GM12878 (cell line): ENCODE measurements around the gene SLC35A2. TPM values are rescaled to one million over a fixed set of nuclear protein-coding genes. Genes with fewer than 3 reads are reported as not detected.

ENCODE experiments used
- ATAC-seq: fragments of 200-7000 bp; cut with Tn5 transposase; 3 replicates; pipeline ENCODE4 v1.9.1; 2020; ENCODE audit warnings: mild to moderate bottlenecking, moderate library complexity
- BruUV-seq: library from RNA; stranded (reverse); fragments of 400-500 nt; replicated peaks from 2 replicates; lab custom pipeline; 2021; lab: Mats Ljungman, UMichigan
- CTCF ChIA-PET: fragments of 300-600 bp; sonication (Branson Sonifier 250); formaldehyde crosslinking; extraction: SDS; loops from one replicate; lab custom pipeline; 2021; ENCODE audit warnings: inconsistent platforms; lab: Yijun Ruan, JAX
- POLR2A ChIA-PET: fragments of 350-600 bp; formaldehyde crosslinking; extraction: SDS; loops from one replicate; lab custom pipeline; 2021; ENCODE audit warnings: inconsistent platforms; lab: Charles Lee
- RAD21 ChIA-PET: fragments of 300-600 bp; sonication (Branson Sonifier 250); formaldehyde crosslinking; loops from one replicate; lab custom pipeline; 2023; ENCODE audit warnings: antibody characterized with exemption; ENCODE audit not compliant: unreplicated experiment; lab: Charles Lee
- SMC1A ChIA-PET: fragments of 300-600 bp; sonication (Branson Sonifier 250); formaldehyde crosslinking; loops from one replicate; lab custom pipeline; 2023; ENCODE audit not compliant: unreplicated experiment, uncharacterized antibody; lab: Charles Lee
- DNase-seq: peaks from one replicate; pipeline ENCODE4 v3.0.0-alpha.2; 2011; ENCODE audit warnings: low read depth, low spot score
- FAIRE-seq: peaks from 3 replicates; lab custom pipeline; 2011; peaks lifted over from hg19 to GRCh38; lab: Jason Lieb, UNC
- H2AFZ ChIP-seq: 2 replicates; pipeline ENCODE4 v1.6.0; 2011; ENCODE audit warnings: low read depth, low read length, control low read depth; ENCODE audit not compliant: control insufficient read depth
- H3K27ac ChIP-seq: 2 replicates; pipeline ENCODE4 v1.5.1; 2011; ENCODE audit warnings: control low read depth; ENCODE audit not compliant: control insufficient read depth, insufficient read depth
- H3K27me3 ChIP-seq, 2 experiments: replicated peaks in 1 of 2; 2 replicates each; pipeline versions ENCODE4 v1.6.0 to v1.6.1; 2011; ENCODE audit warnings: low read length in 1 of 2; ENCODE audit not compliant: control insufficient read depth in 2 of 2, insufficient read depth in 2 of 2
- H3K36me3 ChIP-seq, 2 experiments: 2 replicates each; pipeline ENCODE4 v1.5.1; 2011; ENCODE audit warnings: low read length in 1 of 2; ENCODE audit not compliant: control insufficient read depth in 2 of 2, insufficient read depth in 2 of 2
- H3K4me1 ChIP-seq: 2 replicates; pipeline ENCODE4 v1.6.1; 2011; ENCODE audit warnings: mild to moderate bottlenecking, low read length, moderate library complexity, mixed read lengths; ENCODE audit not compliant: control insufficient read depth, insufficient read depth
- H3K4me2 ChIP-seq: 2 replicates; pipeline ENCODE4 v1.6.0; 2011; ENCODE audit warnings: control low read depth; ENCODE audit not compliant: control insufficient read depth, insufficient read depth
- H3K4me3 ChIP-seq: fragments of 200-600 bp; sonication (generic); 2 replicates; pipeline ENCODE4 v1.5.1; 2016
- H3K79me2 ChIP-seq: 2 replicates; pipeline ENCODE4 v1.6.0; 2011; ENCODE audit warnings: low read length; ENCODE audit not compliant: control insufficient read depth, insufficient read depth
- H3K9ac ChIP-seq: 2 replicates; pipeline ENCODE4 v1.8.0; 2011; ENCODE audit warnings: low read length, control low read depth, mixed read lengths; ENCODE audit not compliant: control insufficient read depth, insufficient read depth
- H3K9me3 ChIP-seq: replicated peaks from 3 replicates; pipeline ENCODE4 v1.5.1; 2011; ENCODE audit warnings: mild to moderate bottlenecking, low read length; ENCODE audit not compliant: control insufficient read depth, insufficient read depth
- H4K20me1 ChIP-seq: 2 replicates; pipeline ENCODE4 v1.6.0; 2011; ENCODE audit not compliant: control insufficient read depth, insufficient read depth
- ASH2L ChIP-seq: fragments of 300-600, 200-600 bp; sonication (generic); IDR thresholded peaks from 2 replicates; pipeline ENCODE4 v1.6.1; 2017; ENCODE audit warnings: low read depth, mild to moderate bottlenecking, borderline replicate concordance
- IRF4 ChIP-seq: IDR thresholded peaks from 2 replicates; pipeline ENCODE4 v1.6.1; 2011; ENCODE audit warnings: low read depth, low read length
- JUNB ChIP-seq: IDR thresholded peaks from 2 replicates; pipeline ENCODE4 v1.6.1; 2016; ENCODE audit warnings: antibody characterized with exemption, mild to moderate bottlenecking
- MXI1 ChIP-seq: fragments of 150-350 bp; IDR thresholded peaks from 2 replicates; pipeline ENCODE4 v1.6.1; 2011; ENCODE audit warnings: low read depth, mild to moderate bottlenecking, inconsistent platforms, low read length, improper control_type of control experiment
- NFIC ChIP-seq: IDR thresholded peaks from 2 replicates; pipeline ENCODE4 v1.6.1; 2012; ENCODE audit warnings: low read depth, mild to moderate bottlenecking, inconsistent platforms, low read length, moderate library complexity
- PML ChIP-seq: IDR thresholded peaks from 2 replicates; pipeline ENCODE4 v1.6.1; 2012; ENCODE audit warnings: low read length, inconsistent platforms
- TAF1 ChIP-seq: IDR thresholded peaks from 2 replicates; pipeline ENCODE4 v1.6.1; 2011; ENCODE audit warnings: mild to moderate bottlenecking, low read depth, low read length, borderline replicate concordance
- ZNF384 ChIP-seq: IDR thresholded peaks from 2 replicates; pipeline ENCODE4 v1.6.1; 2012; ENCODE audit warnings: low read depth, mild to moderate bottlenecking, low read length, improper control_type of control experiment, borderline replicate concordance
- WGBS: methylation state at CpG from one replicate; pipeline ENCODE4 v1.1.6; 2016; ENCODE audit warnings: low lambda C conversion rate; ENCODE audit not compliant: insufficient replicate concordance, insufficient coverage; ENCODE audit errors: missing lambda C conversion rate; 5-methylcytosine and 5-hydroxymethylcytosine counted together
- in situ Hi-C: fragments of 300-500 bp; cut with MboI; formaldehyde crosslinking; loops from 9 replicates; pipeline ENCODE4 v1.14.3; 2018; ENCODE audit warnings: mixed read lengths
- intact Hi-C: fragments of 100-400 bp; cut with micrococcal nuclease; formaldehyde crosslinking; loops from one replicate; pipeline ENCODE4 v1.14.2; 2022; ENCODE audit not compliant: unreplicated experiment
- polyA plus RNA-seq, 11 experiments: library from polyadenylated mRNA; depleted of rRNA in 4 of 11; unstranded in 6 of 11; stranded (reverse) in 5 of 11; fragments of >200 nt; fragmentation: Nextera tagmentation in 4 of 11; fragmentation: Illumina TruSeq in 1 of 11; extraction: Ambion mirVana in 4 of 11; extraction: Trizol in 1 of 11; gene quantifications; 1 replicate in 1 of 11; 2 replicates in 10 of 11; pipeline versions ENCODE4 v1.2.1 to v1.2.3, GENCODE V29; 2011 to 2016; ENCODE audit warnings: inconsistent platforms in 2 of 11, missing spikeins in 2 of 11, low read depth in 1 of 11
- total RNA-seq, 4 experiments: library from RNA; depleted of rRNA in 3 of 4; stranded (reverse); fragments of >200 nt in 3 of 4; fragmentation: Illumina TruSeq in 1 of 4; extraction: Trizol in 1 of 4; gene quantifications; 2 replicates each; pipeline versions ENCODE4 v1.2.1 to v1.2.3, GENCODE V29; 2013 to 2021
- TF ChIP-seq, protein P1 (sequence below): fragments of 450-650 bp; formaldehyde crosslinking; IDR thresholded peaks from 2 replicates; pipeline ENCODE4 v1.4.0; 2022; ENCODE audit warnings: mild to moderate bottlenecking, moderate library complexity

Gene SLC35A2
- total and polyA plus RNA-seq, 10 of the 15 experiments (the other 5 are each of a cell fraction or from before 2014, with no cell fraction given) = 2.1 to 27.4 (median 14.9) TPM

DNA sequence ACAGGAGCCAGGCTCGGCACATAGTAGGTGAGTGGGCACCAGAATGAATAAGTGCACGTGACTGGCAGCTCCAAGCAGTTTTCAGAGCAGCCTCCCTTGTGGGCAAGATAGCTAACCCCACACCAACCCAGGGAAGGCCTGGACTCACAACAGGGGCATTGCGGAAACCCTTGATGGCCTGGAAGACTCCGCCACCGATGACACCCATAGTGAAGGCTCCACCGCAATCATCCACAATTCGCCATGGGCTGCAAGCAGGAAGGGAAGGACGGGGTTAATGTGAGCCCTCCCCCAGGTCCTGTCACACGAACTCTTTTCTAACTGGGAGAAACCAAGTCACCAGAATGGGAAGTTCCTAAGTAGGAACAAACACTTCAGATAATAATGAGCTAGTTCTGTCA is 14.8 kb downstream of the SLC35A2 start (continued):
- TF ChIP-seq, protein P1, sequence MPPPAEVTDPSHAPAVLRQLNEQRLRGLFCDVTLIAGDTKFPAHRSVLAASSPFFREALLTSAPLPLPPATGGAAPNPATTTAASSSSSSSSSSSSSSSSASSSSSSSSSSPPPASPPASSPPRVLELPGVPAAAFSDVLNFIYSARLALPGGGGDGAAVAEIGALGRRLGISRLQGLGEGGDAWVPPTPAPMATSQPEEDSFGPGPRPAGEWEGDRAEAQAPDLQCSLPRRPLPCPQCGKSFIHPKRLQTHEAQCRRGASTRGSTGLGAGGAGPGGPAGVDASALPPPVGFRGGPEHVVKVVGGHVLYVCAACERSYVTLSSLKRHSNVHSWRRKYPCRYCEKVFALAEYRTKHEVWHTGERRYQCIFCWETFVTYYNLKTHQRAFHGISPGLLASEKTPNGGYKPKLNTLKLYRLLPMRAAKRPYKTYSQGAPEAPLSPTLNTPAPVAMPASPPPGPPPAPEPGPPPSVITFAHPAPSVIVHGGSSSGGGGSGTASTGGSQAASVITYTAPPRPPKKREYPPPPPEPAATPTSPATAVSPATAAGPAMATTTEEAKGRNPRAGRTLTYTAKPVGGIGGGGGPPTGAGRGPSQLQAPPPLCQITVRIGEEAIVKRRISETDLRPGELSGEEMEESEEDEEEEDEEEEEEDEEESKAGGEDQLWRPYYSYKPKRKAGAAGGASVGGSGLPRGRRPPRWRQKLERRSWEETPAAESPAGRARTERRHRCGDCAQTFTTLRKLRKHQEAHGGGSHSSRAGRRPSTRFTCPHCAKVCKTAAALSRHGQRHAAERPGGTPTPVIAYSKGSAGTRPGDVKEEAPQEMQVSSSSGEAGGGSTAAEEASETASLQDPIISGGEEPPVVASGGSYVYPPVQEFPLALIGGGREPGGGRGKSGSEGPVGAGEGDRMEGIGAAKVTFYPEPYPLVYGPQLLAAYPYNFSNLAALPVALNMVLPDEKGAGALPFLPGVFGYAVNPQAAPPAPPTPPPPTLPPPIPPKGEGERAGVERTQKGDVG (CRISPR knock-in tag) = no peak
- no peak for TF ChIP-seq ZNF384
- TF ChIP-seq PML = no peak
- no peak for TF ChIP-seq ASH2L
- no peak for TF ChIP-seq TAF1
- no peak for TF ChIP-seq MXI1
- TF ChIP-seq IRF4 = no peak

DNA sequence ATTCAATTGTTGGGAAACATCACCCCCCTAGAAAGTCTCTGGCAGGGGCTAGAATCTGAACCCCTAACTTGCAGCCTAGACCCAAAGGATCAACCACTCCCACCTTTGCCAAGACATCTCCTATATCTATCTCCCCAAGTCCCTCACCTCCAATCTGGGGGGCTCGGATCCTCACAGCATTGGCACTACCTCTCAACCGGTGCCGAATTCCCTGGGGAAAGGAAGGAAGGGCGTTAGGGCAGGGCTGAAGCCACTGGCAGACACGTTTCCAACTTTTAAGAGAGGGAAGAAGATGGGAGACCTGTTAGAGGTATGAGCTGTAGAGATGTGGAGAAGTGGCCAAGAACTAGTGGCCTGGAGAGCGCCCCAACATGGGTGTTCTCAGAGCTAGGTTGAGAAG is 16.6 kb downstream of the SLC35A2 start:
- Histone ChIP-seq H3K4me2 (no peak overlapping the region), H3K36me3 (no peaks in the 10 kb centered on the region), H4K20me1 (no peaks in the 10 kb centered on the region), H3K27me3 (no peaks in the 10 kb centered on the region), H3K27ac (no peak overlapping the region), H3K9ac (no peak overlapping the region), H3K4me1 (no peaks in the 10 kb centered on the region), H3K79me2 (peaks cover 22% of the 10 kb centered on the region), H2AFZ (no peak overlapping the region), H3K4me3 (no peak overlapping the region), H3K9me3 (no peaks in the 10 kb centered on the region; the same call in 2 of the 3 replicates)
- intact Hi-C loops = loop anchor here (5.0 to 10.0 kb wide), 3 partner anchors 147 to 420 kb away; partner anchors contain the start of genes FTSJ1, SLC38A5 and TFE3
- WGBS = 80% methylated on average over 5 of the region's 6 CpGs
- RAD21 ChIA-PET = no interaction called here
- in situ Hi-C loops = no loop called here
- SMC1A ChIA-PET = no interaction called here
- ATAC-seq (no peak), FAIRE-seq (no peak), DNase-seq (no peak)
- no peak for TF ChIP-seq NFIC
- TF ChIP-seq JUNB = no peak
- POLR2A ChIA-PET = interaction anchor here (0.6 to 1.5 kb wide), 2 partner anchors 51 to 61 kb away, joined by 3 to 5 read pairs; no protein-coding TSS in a partner anchor
- BruUV-seq = no TSS peak
- CTCF ChIA-PET = interaction anchor here (1.1 kb wide), 1 partner anchor 246 kb away, joined by 3 read pairs; no protein-coding TSS in a partner anchor
